ENCODE data around the gene NUDT1.

Gene NUDT1

DNA sequence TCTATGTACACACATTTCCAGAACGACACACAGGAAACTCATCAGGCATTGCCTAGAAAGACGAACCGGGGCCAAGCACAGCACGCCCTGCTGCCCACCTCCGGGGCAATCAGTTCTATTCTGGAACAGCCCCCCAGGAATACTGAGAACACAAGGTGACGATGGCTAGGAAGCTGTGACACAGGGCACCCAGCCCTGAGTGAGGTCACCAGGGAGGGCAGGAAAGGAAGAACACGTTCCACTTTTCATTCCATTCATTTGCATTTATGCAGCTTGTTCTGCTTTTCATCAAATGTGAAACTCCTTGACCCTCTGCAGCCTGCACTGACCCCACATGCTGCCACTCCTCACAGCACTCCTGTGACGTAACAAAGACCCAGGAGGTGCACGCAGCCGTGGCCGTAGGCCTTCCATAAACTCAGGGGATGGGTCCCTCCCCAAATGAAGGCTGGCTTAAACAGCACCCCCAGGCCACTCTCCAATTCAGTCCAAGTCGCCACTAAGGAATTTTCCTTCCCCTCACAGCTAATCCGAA lies 38.2 kb upstream of the NUDT1 start:
- DNase-seq (ENCODE audit: low read depth), result no peak
- H3K4me3 ChIP-seq (ENCODE audit: low read depth, low read length), result no peak overlapping the region

DNA sequence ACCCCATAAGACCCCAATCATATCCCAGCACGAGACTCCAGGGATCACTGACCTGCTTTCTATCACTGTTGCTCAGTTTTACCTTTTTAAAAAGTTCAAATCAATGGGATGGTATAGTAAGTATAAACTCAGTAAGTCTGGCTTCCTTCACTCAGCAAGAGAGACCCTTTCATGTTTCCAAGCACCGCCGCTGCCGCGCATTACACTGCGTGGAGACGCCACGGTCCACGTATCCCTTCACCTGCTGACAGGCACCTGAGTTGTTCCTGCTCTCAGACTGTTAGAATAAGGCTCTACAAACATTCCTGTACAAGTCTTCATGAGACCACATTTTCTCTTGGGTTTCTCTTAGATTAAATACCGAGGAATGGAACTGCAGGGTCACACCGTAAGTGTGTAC lies 37.6 kb upstream of the NUDT1 start:
- DNase-seq (ENCODE audit: low read depth), result no peak

DNA sequence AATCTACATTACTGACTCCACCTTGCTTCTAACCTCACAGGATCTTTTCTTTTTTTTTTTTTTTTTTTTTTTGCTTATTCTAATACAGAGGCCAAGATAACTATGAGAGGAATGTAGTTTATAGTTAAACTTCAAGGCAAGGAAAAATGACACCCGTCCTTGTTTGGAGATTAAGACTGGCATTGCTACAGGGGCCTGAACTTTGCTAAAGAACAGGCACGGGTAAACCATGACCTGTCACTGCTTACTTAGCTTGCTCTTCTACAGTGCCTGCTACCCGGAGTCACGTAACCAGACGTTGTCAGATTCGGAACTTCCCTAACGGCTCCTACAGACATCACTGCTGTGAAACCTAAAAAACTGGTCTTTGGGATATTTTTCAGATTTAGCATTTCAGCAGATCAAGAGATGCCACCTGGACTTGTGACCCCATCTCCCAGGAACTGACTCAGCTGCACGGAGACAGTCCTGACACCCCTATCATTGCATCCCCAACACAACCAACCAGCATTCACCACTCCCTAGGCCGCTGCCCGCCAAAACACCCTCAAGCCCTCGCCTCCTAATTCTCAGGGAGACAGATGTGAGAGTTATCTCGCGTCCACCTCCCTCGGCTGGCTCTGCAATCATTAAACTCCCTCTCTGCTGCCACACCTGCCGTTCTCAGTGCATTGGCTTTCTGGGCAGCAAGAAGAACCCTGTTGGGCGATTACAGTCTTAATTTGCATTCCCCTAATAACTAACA lies 36.8 kb upstream of the NUDT1 start:
- H3K4me3 ChIP-seq (ENCODE audit: low read depth, low read length), result no peak overlapping the region
- no peak for DNase-seq (ENCODE audit: low read depth)

More for the DNA sequence above, 37.6 kb upstream of the NUDT1 start:
- no peak overlapping the region for H3K4me3 ChIP-seq (ENCODE audit: low read depth, low read length)

DNA sequence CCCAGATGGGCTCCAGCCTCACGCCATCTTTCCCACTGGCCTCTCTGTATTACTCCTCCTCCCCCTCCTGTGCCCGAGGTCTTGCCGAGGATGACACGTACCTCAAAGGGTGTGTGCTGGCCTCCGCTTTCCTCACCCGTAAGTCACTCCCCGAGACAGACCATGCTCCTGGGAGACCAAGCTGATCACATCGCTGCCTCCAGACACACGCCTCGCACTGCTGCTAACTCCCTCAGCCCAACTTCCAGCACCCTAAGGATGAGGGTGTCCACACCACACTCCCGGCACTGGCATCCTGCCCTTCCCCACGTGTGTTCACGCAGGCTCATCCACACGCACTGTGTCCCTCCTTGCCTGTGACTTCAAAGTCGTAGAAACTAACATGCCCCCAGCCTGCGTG lies 33.3 kb upstream of the NUDT1 start:
- no peak overlapping the region for H3K4me3 ChIP-seq (ENCODE audit: low read depth, low read length)
- no peak for DNase-seq (ENCODE audit: low read depth)

DNA sequence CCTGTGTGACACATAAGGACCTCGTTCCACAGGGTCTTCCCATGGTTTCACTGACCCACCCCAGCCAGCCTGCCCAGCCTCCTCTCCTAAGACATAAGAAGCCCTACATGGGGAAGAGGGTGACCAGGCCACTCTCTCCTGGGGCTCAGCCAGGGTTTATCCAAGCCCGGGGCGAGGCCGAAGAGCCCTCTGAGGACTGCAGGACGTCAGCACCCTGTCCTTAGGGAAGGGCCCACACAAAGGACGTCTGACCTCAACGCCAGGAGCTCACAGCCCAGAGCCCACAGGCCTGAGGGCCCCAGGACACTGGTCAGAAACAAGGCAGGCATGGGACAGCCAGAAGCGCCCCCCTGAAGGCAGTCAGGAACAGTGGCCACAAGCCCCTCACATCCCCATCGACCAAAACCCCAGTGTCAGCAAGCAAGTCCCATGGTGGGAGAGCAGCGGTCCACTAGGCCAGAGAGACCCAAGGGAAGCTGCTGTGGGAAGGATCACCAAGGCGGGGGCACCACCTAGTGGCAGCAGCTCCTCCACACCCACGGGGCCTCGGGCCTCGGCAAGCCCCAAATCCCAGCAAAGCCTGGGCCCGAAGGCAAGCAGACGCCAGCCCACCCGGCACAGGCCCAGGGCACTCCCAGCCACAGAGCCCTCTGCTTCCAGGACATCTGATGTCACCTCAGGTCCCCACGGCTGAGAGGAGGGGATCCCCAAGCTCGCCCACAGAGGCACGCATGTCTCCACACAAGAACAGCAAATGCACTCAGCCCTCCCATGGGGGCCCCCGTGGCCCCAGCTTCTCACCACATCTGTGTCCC lies 32.7 kb upstream of the NUDT1 start:
- DNase-seq (ENCODE audit: low read depth), result peak; percentile 33
- H3K4me3 ChIP-seq (ENCODE audit: low read depth, low read length), result no peak overlapping the region

DNA sequence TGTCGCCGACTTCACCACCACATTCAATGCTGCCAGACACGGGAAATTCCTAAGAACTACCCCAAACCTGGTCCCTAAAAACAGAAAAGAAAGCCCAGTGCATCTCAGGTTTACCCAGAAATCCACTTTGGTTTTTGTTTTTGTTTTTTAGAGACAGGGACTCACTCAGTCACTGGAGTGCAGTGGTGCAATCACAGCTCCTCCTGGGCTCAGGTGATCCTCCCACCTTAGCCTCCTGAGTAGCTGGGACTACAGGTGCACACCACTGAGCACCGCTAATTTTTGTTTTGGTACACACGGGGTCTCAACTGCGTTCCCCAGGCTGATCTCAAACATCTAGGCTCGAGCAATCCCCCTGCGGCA lies 32.1 kb upstream of the NUDT1 start:
- no peak for DNase-seq (ENCODE audit: low read depth)
- H3K4me3 ChIP-seq (ENCODE audit: low read depth, low read length), result no peak overlapping the region

DNA sequence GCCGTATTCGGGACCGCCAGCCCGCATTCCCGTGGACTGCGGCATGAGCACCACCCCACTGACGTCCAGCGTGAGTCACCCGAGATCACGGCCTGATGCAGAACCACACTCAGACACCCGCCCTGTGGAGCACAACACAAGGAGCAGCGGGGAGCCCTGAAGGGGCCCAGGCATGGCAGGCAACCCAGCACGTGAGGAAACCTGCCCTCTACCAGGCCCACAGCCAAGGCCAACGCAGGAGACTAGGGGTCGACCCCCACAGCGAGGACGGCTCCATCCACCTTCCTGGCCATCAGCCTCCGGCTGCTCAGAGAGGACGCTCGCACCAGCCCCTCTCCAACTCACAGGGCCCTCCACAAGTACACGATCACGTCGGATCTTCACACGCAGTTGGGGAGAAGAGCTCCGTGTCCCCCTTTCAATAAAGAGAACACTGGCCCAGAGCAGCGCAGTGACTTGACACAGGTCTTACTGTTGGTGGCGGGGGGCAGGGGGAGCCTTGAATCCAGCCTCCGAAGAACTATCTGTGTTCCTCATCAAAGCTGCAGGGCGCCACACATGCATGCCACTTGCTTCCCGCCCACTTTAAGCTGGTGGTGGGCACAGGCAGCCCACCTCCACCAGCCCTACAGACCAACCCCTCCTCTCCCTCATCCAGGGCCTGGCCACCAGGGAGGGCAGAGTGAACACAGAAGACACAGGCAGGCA lies 31.3 kb upstream of the NUDT1 start:
- no peak overlapping the region for H3K4me3 ChIP-seq (ENCODE audit: low read depth, low read length)
- no peak for DNase-seq (ENCODE audit: low read depth)

DNA sequence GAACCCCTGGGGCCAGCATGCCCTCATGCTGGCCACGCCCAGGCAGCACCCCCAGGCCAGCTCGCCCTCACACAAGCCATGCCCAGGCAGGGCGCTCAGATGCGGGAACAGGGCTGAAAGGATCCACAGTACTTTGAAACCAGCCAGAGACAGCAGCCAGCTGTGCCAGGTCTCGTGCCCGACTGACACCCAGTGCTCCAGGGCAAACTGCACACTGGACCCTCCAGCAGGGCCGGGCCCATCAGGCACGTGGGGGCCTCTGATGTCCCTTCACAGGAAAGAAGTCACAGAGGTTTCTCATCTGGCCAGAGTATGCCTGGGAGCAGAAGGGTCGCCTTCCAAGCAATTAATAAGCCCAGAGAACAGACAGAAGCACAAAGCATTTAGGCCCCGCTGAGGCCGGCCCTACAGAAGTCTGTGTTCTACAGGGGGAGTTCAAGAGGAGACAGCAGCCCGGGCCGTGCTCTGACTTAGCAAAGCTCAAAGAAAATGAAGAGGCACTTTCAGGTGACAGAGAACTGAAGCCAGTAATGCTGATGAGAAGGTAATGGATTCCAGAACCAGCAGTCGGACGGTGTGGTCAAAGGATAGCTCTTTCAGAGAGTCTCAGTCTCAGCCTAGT lies 30.7 kb upstream of the NUDT1 start:
- no peak overlapping the region for H3K4me3 ChIP-seq (ENCODE audit: low read depth, low read length)

DNA sequence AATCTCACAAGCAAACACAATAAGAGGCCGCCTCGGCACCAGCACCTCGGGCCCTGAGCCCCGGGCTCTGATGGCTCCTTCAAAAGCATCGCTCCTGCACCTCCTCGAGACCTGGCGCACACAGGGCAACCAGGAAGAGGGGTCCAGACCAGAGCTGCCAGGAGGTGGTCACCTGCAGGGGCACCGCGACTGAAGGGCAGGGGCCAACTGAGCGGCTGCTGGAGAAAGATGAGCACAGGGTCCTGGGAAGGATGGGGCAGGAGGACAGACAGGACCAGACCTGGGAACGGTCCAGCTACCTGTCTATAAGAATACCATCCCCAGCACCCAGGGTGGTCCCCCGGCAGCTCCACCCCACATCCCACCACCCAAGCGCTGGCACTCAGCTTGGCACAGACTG lies 30.1 kb upstream of the NUDT1 start:
- no peak for DNase-seq (ENCODE audit: low read depth)

More for the DNA sequence above, 30.7 kb upstream of the NUDT1 start:
- DNase-seq (ENCODE audit: low read depth), result no peak

DNA sequence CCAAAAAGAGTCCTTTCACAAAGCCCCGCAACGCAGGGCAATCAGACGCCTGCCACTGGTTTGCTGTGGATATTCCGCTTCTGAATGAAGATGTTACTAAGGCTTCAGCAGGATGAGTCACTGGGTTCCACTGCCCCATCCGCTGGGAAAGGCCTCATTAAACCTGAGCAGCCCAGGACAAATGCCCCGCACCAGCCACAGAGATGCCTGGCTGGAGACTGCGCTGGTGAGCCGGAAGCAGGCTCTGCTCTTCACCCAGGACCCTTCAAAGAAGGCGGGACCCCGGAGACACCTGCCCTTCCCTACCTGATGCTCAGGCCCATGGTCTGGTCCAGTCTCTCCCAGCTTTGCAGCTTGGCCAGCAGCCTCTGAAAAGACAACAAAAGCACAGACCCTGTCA lies 29.1 kb upstream of the NUDT1 start:
- H3K4me3 ChIP-seq (ENCODE audit: low read depth, low read length), result no peak overlapping the region
- no peak for DNase-seq (ENCODE audit: low read depth)

More for the DNA sequence above, 30.1 kb upstream of the NUDT1 start:
- no peak overlapping the region for H3K4me3 ChIP-seq (ENCODE audit: low read depth, low read length)

DNA sequence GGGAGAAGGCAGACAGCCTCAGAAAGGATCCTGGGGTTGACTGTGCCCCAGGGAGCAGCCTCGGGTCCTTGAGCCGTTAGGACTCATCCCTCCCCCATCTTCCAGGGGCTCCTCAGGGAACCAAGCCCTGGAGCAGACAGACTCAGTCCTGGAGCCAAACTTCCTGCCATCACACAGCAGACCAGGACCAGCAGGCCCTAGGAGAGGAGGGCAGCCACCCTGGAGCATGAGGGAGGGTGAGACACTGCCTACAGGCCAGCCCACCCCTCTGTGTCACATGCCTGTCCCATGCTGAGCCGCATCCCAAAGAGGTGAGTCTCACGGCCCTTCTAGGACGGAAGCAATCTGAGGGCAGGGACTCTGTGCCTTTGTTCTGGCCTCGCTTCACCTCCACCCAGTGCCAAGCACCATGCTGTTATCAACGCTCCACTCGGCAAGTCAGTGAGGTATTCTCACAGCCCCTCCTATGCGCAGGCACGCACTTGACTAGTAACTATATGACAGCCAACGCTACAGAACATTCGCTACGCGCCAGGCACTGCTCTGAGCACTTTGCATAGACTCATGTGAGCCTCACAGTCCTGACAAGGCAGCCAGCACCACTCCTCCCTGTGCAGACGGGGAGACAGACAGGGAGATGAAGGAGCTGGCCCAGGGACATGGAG lies 28.3 kb upstream of the NUDT1 start:
- H3K4me3 ChIP-seq (ENCODE audit: low read depth, low read length), result no peak overlapping the region

DNA sequence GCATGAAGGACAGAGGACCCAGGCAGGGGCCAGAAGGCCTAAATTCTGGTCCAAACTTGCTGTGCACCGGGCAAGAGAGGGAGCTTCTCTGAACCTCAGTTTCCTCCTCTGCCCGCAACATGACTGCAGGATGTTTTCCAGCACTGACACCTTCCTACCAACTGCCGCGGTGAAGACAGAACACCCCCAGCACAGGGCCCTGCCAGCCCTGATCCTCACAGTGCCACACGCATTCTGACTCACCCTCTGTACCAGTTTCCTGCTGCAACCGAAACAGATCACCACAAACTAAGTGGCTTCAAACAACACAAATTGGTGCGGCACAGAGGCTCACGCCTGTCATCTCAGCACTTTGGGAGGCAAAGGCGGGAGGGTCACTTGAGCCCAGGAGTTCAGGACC lies 27.4 kb upstream of the NUDT1 start:
- no peak overlapping the region for H3K4me3 ChIP-seq (ENCODE audit: low read depth, low read length)
- no peak for DNase-seq (ENCODE audit: low read depth)

More for the DNA sequence above, 28.3 kb upstream of the NUDT1 start:
- DNase-seq (ENCODE audit: low read depth), result no peak

DNA sequence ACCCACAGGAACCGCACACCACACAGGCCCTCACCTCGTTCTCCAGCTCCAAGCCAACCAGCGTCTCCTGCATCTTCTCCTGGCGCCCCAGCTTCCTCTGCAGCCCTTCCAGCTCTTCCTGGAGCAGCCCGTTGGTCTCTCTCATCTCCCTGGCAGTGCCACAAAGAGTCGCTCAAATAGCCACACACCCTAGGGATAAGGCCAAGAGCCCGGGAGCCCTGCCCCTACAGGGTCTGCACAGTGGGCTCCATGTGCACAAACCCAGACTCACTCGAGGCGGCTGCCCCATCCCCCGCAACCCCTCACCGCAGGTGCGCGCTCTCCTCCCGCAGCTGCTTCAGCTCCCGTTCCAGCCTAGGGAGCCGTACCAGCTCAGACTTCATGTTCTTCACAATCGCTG lies 26.2 kb upstream of the NUDT1 start:
- H3K4me3 ChIP-seq (ENCODE audit: low read depth, low read length), result no peak overlapping the region
- DNase-seq (ENCODE audit: low read depth), result no peak

DNA sequence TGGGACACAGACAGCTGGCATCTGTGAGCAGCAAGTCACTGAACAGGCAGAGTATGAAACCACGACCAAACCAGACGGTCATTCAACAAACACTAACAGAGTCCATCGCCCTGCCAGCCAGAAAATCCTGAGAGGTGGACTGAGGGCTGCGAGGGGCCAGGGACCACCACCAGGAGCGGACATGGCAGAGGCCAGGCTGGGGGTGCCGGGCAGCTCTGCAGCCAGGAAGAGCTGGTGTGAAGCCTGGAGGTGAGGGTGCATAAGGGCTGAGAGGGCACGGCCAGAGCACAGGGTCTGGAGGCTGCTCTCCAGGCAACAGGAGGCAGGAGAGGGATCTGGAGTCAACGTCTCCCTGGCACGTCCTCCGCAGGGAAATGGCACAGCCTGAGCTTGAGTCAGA lies 24.8 kb upstream of the NUDT1 start:
- H3K4me3 ChIP-seq (ENCODE audit: low read depth, low read length), result no peak overlapping the region
- DNase-seq (ENCODE audit: low read depth), result no peak

DNA sequence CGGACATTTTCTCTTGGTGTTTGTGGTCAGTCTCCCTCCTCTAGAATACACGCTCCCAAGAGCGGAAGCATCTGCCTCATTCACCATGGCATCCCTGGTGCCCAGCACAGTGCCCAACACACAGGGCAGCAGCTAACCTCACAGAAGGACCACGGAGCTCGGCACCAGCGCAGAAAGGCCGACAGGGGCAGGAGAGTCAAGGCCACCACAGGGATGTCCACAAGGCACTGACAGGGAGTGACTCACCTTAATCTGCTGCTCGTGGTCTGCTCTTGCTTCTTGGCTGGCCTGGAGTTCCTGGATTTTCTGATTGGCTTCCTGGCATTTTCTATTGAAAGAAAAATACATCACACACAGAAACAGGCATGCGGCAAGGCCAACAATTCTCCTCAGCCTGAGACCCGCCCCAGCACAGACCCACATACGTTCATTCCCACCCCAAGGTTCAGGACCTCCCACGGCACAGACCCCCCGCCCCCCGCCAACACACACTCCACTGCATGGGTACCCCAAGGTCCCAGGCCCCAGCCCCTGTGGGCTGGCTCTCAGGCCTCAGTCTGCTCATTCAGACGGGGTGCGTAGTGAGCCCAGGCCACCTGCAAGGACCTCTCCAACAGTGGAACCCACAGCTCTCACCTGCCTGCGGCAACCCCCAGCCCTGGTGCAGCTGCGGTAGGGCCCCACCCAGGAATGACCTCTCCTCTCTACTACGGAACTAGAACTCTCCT lies 24.1 kb upstream of the NUDT1 start:
- no peak for DNase-seq (ENCODE audit: low read depth)
- H3K4me3 ChIP-seq (ENCODE audit: low read depth, low read length), result no peak overlapping the region

DNA sequence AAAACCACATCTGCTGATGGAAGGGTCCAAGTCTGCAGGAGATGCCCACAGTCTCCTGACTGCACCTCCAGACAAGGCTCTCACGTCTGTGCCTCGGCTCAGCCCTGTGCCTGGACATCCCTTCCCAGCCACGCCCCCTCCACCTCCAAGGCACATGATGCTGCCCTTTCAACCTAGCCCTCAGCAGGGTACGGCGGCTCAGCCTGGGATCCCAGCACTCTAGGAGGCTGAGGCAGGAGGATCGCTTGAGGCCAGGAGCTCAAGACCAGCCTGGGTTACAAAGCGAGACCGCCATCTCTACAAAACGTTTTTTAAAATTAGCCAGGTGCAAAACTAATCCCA lies 23.6 kb upstream of the NUDT1 start:
- DNase-seq (ENCODE audit: low read depth), result no peak
- no peak overlapping the region for H3K4me3 ChIP-seq (ENCODE audit: low read depth, low read length)

DNA sequence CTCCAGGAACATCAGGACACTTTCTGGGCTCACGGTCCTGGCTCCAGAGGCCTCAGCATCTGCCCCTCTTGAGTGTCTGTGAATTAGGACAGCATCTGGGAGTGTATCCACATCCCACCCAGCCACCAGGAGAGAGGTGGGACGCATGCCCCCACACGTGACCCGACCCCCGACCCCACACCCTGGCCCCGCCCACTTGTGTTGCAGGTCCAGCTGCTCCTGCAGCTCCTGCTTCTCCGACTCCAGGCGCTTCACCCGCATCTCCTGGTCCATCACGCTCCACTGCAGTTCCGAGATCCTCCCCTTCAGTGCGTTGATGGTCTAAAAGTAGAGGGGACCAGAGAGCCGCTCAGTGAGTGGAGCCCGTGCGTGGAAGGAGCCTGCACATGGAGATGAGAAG lies 22.9 kb upstream of the NUDT1 start:
- no peak for DNase-seq (ENCODE audit: low read depth)
- H3K4me3 ChIP-seq (ENCODE audit: low read depth, low read length), result no peak overlapping the region

DNA sequence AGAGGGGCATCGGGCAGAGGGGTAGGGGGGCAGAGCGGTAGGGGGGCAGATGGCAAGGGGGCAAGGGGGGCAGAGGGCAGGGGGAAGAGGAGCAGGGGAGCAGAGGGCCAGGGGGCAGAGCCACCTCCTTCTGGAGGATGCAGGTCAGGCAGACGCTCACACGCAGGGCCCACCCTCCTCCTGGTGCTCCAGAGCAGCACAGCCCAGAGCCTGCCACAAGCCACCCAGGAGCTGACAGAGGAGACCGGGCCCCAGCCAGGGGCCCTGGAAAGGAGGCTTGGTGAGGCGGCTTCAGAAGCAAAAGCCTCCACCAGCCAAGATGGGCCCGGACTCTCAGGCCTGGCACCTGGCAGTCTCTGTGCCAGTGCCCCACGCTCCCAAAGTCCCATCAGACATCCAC lies 22.4 kb upstream of the NUDT1 start:
- no peak overlapping the region for H3K4me3 ChIP-seq (ENCODE audit: low read depth, low read length)
- DNase-seq (ENCODE audit: low read depth), result no peak

DNA sequence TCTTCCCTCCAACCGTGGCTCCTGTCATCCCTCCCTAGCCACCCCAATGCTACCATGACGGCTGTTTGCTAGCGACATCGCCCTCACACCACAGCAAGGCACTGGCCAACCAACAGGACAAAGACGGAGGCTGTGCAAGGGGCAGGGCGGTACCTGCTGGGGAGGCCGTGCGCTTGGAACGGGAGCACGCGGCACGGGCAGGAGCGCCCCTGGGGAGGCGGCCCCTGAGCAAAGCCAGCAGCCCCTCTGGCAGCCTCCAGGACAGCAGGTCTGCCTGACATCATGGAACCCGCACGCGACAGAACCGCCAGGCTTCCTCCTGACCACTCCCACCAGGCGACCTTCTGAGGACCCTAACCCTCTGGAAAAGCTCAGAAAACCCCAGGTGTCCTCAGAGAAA lies 22.0 kb upstream of the NUDT1 start:
- no peak overlapping the region for H3K4me3 ChIP-seq (ENCODE audit: low read depth, low read length)
- DNase-seq (ENCODE audit: low read depth), result no peak
